NCI-H2227 treated with DMSO at 0.1 percent for 48 hours (cell line): ENCODE data around the gene LAMP5.

Source experiments
- DNase-seq: peaks from one replicate; lab custom pipeline; 2025; lab: John Stamatoyannopoulos, UW

Gene LAMP5

GRCh38 chr20:9534025-9534424 is 19.6 kb downstream of the LAMP5 start:
- DNase-seq: peak; percentile 66

GRCh38 chr20:9535449-9535848 is 21.1 kb downstream of the LAMP5 start:
- DNase-seq: no peak

GRCh38 chr20:9543214-9543613 is 28.8 kb downstream of the LAMP5 start:
- DNase-seq: no peak

- no peak for DNase-seq
Observed at GRCh38 chr20:9550283-9550682, 35.9 kb downstream of the LAMP5 start.

GRCh38 chr20:9550871-9551270 is 36.5 kb downstream of the LAMP5 start:
- DNase-seq: peak; percentile 73

GRCh38 chr20:9551808-9552550 is 37.6 kb downstream of the LAMP5 start:
- no peak for DNase-seq

- DNase-seq: no peak
Observed at GRCh38 chr20:9555781-9556180, 41.4 kb downstream of the LAMP5 start.

GRCh38 chr20:9557411-9557810 is 43.0 kb downstream of the LAMP5 start:
- DNase-seq: no peak

GRCh38 chr20:9565910-9566550 is 51.6 kb downstream of the LAMP5 start:
- DNase-seq: no peak

GRCh38 chr20:9566977-9567376 is 52.6 kb downstream of the LAMP5 start:
- no peak for DNase-seq

- DNase-seq: no peak
Observed at GRCh38 chr20:9570612-9571011, 56.2 kb downstream of the LAMP5 start.

GRCh38 chr20:9571783-9572182 is 57.4 kb downstream of the LAMP5 start:
- no peak for DNase-seq

GRCh38 chr20:9572670-9573069 is 58.3 kb downstream of the LAMP5 start:
- DNase-seq: peak; percentile 19

GRCh38 chr20:9573335-9574151 is 59.2 kb downstream of the LAMP5 start:
- DNase-seq: peak; percentile 74

GRCh38 chr20:9574181-9574580 is 59.8 kb downstream of the LAMP5 start:
- no peak for DNase-seq

GRCh38 chr20:9574776-9575175 is 60.4 kb downstream of the LAMP5 start:
- no peak for DNase-seq

GRCh38 chr20:9575836-9576235 is 61.4 kb downstream of the LAMP5 start:
- no peak for DNase-seq

GRCh38 chr20:9576695-9577094 is 62.3 kb downstream of the LAMP5 start:
- no peak for DNase-seq

GRCh38 chr20:9577397-9577796 is 63.0 kb downstream of the LAMP5 start:
- DNase-seq: no peak

- DNase-seq: no peak
Observed at GRCh38 chr20:9578594-9578993, 64.2 kb downstream of the LAMP5 start.
